ENCODE data around the gene P3H1. TPM values are rescaled to one million over a fixed set of nuclear protein-coding genes. Genes with fewer than 3 reads are reported as not detected.

P3H1 gene
- total RNA-seq, 1 experiment from 2014 or later = 84.8 TPM

GRCh38 chr1:42784946-42785693, 18.3 kb upstream of the P3H1 start, which contains the start of gene TMEM269:
TMEM269 (plus strand) TSS chr1:42784991; CDS start chr1:42789894, 4,903 bp downstream.
- H3K36me3 ChIP-seq (ENCODE audit: control insufficient read depth, insufficient read depth, low read length) = no peaks in the 10 kb centered on the region
- POLR2A ChIA-PET = no interaction called here
- ATAC-seq (no peak; the same call in 1 of the 2 replicates), DNase-seq (ENCODE audit: low read depth, low spot score) (no peak)
- H3K9me3 ChIP-seq (ENCODE audit: control insufficient read depth, insufficient read depth, low read depth, low read length) = no peaks in the 10 kb centered on the region
- no peak for TF ChIP-seq REST (IDR thresholded peaks at IDR 0.05; ENCODE audit: insufficient read depth in 1 of 2, low read depth in 2 of 2, low read length in 1 of 2)
- TF ChIP-seq, protein P1, sequence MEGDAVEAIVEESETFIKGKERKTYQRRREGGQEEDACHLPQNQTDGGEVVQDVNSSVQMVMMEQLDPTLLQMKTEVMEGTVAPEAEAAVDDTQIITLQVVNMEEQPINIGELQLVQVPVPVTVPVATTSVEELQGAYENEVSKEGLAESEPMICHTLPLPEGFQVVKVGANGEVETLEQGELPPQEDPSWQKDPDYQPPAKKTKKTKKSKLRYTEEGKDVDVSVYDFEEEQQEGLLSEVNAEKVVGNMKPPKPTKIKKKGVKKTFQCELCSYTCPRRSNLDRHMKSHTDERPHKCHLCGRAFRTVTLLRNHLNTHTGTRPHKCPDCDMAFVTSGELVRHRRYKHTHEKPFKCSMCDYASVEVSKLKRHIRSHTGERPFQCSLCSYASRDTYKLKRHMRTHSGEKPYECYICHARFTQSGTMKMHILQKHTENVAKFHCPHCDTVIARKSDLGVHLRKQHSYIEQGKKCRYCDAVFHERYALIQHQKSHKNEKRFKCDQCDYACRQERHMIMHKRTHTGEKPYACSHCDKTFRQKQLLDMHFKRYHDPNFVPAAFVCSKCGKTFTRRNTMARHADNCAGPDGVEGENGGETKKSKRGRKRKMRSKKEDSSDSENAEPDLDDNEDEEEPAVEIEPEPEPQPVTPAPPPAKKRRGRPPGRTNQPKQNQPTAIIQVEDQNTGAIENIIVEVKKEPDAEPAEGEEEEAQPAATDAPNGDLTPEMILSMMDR (IDR thresholded peaks at IDR 0.05) = no peak
- no peaks in the 10 kb centered on the region for H3K27me3 ChIP-seq (ENCODE audit: control insufficient read depth, insufficient read depth, low read length)
- no peak within 1 kb of the TSS for H3K27ac ChIP-seq (ENCODE audit: low read length)
- H3K4me3 ChIP-seq (ENCODE audit: low read depth in 2 of 2, low read length in 2 of 2) = no peak within 1 kb of the TSS
- no peaks in the 10 kb centered on the region for H3K4me1 ChIP-seq (ENCODE audit: control insufficient read depth, insufficient read depth, low read length)
- in situ Hi-C loops (cut with HindIII; ENCODE audit: low pct_unique_long_range_greater_than_20kb, low sequenced_read_pairs) (no loop called here), intact Hi-C loops (cut with micrococcal nuclease; ENCODE audit: unreplicated experiment) (no loop called here)
- CTCF ChIA-PET = no interaction called here
- BruUV-seq (replicated peaks) = no TSS peak

DNA sequence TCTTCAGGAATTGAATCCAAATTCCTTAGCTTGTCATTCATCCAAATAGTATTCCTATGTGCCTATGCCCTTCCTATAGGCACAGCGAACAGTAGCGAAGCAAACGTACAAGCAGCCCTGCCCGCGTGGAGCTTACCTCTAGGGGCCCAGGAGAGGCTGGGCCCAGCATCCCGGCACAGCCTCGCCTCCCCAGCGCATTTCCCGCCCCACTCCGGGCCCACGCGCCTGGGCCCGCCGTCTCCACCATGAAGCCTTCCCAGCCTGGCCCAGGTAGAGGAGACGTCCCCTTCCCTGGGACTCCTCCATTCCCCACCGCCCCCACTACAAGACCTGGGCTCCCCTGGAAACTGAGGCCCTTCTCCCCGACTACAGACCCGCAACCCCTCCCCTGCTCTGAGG, 17.7 kb upstream of the P3H1 start:
- no peaks in the 10 kb centered on the region for H3K4me1 ChIP-seq (ENCODE audit: control insufficient read depth, insufficient read depth, low read length)
- ATAC-seq = peak; percentile 32; the same call in 1 of the 2 replicates
- intact Hi-C loops (cut with micrococcal nuclease; ENCODE audit: unreplicated experiment) (no loop called here), in situ Hi-C loops (cut with HindIII; ENCODE audit: low pct_unique_long_range_greater_than_20kb, low sequenced_read_pairs) (no loop called here)
- H3K36me3 ChIP-seq (ENCODE audit: control insufficient read depth, insufficient read depth, low read length) = no peaks in the 10 kb centered on the region
- H3K27ac ChIP-seq (ENCODE audit: low read length) = no peak overlapping the region
- ChIA-PET POLR2A (no interaction called here), CTCF (no interaction called here)
- no TSS peak for BruUV-seq (replicated peaks)
- no peaks in the 10 kb centered on the region for H3K9me3 ChIP-seq (ENCODE audit: control insufficient read depth, insufficient read depth, low read depth, low read length)
- TF ChIP-seq POLR2AphosphoS5 (IDR thresholded peaks at IDR 0.05; ENCODE audit: low read depth, low read length) = no peak
- TF ChIP-seq SIN3A (IDR thresholded peaks at IDR 0.05; ENCODE audit: borderline replicate concordance, insufficient read depth, low read depth, low read length) = no peak
- TF ChIP-seq, protein P1 (IDR thresholded peaks at IDR 0.05) = no peak
- no peak for TF ChIP-seq REST (IDR thresholded peaks at IDR 0.05; ENCODE audit: insufficient read depth in 1 of 2, low read depth in 2 of 2, low read length in 1 of 2)
- no peak for TF ChIP-seq TCF7L2 (IDR thresholded peaks at IDR 0.05; ENCODE audit: low read depth, low read length)
- no peak for DNase-seq (ENCODE audit: low read depth, low spot score)
- no peak overlapping the region for H3K4me3 ChIP-seq (ENCODE audit: low read depth in 2 of 2, low read length in 2 of 2)
- no peaks in the 10 kb centered on the region for H3K27me3 ChIP-seq (ENCODE audit: control insufficient read depth, insufficient read depth, low read length)
